Measurements from ENCODE around the gene BMS1. TPM values are rescaled to one million over a fixed set of nuclear protein-coding genes. Genes with fewer than 3 reads are reported as not detected.

The BMS1 gene
- total RNA-seq, 1 experiment from 2014 or later = 32.3 TPM

GRCh38 chr10:42878134-42878820 is 95.7 kb downstream of the BMS1 start:
- ChIA-PET CTCF (no interaction called here), POLR2A (no interaction called here)
- DNase-seq (ENCODE audit: low read depth, low spot score) (no peak), ATAC-seq (no peak)
- Histone ChIP-seq H3K27me3 (ENCODE audit: control insufficient read depth, insufficient read depth, low read length) (0 out of 2 replicates have a peak, but pooled peaks cover 2% of the 10 kb centered on the region), H3K36me3 (ENCODE audit: control insufficient read depth, insufficient read depth, low read length) (no peaks in the 10 kb centered on the region), H3K4me1 (ENCODE audit: control insufficient read depth, insufficient read depth, low read length) (peaks cover 8% of the 10 kb centered on the region), H3K9me3 (ENCODE audit: control insufficient read depth, insufficient read depth, low read depth, low read length) (no peaks in the 10 kb centered on the region; the same call in 1 of the 2 replicates), H3K27ac (ENCODE audit: low read length) (no peak overlapping the region), H3K4me3 (ENCODE audit: low read depth in 2 of 2, low read length in 2 of 2) (no peak overlapping the region)
- TF ChIP-seq TCF7L2 (IDR thresholded peaks at IDR 0.05; ENCODE audit: low read depth, low read length) = no peak
- no peak for TF ChIP-seq CTCF (IDR thresholded peaks at IDR 0.05)
- no peak for TF ChIP-seq REST (IDR thresholded peaks at IDR 0.05; ENCODE audit: insufficient read depth in 1 of 2, low read depth in 2 of 2, low read length in 1 of 2)
- no peak for TF ChIP-seq SIN3A (IDR thresholded peaks at IDR 0.05; ENCODE audit: borderline replicate concordance, insufficient read depth, low read depth, low read length)
- TF ChIP-seq POLR2AphosphoS5 (IDR thresholded peaks at IDR 0.05; ENCODE audit: low read depth, low read length) = no peak
- no TSS peak for BruUV-seq (replicated peaks)
- in situ Hi-C loops (cut with HindIII; ENCODE audit: low pct_unique_long_range_greater_than_20kb, low sequenced_read_pairs) (no loop called here), intact Hi-C loops (cut with micrococcal nuclease; ENCODE audit: unreplicated experiment) (no loop called here)

GRCh38 chr10:42878821-42879195 is 96.2 kb downstream of the BMS1 start:
- Histone ChIP-seq H3K4me3 (ENCODE audit: low read depth in 2 of 2, low read length in 2 of 2) (no peak overlapping the region), H3K9me3 (ENCODE audit: control insufficient read depth, insufficient read depth, low read depth, low read length) (no peaks in the 10 kb centered on the region; the same call in 1 of the 2 replicates), H3K27ac (ENCODE audit: low read length) (no peak overlapping the region), H3K4me1 (ENCODE audit: control insufficient read depth, insufficient read depth, low read length) (peaks cover 8% of the 10 kb centered on the region), H3K36me3 (ENCODE audit: control insufficient read depth, insufficient read depth, low read length) (no peaks in the 10 kb centered on the region), H3K27me3 (ENCODE audit: control insufficient read depth, insufficient read depth, low read length) (0 out of 2 replicates have a peak, but pooled peaks cover 2% of the 10 kb centered on the region)
- ChIA-PET CTCF (no interaction called here), POLR2A (no interaction called here)
- BruUV-seq (replicated peaks) = no TSS peak
- no peak for TF ChIP-seq SIN3A (IDR thresholded peaks at IDR 0.05; ENCODE audit: borderline replicate concordance, insufficient read depth, low read depth, low read length)
- no peak for TF ChIP-seq REST (IDR thresholded peaks at IDR 0.05; ENCODE audit: insufficient read depth in 1 of 2, low read depth in 2 of 2, low read length in 1 of 2)
- TF ChIP-seq CTCF (IDR thresholded peaks at IDR 0.05) = no peak
- ATAC-seq = no peak
- in situ Hi-C loops (cut with HindIII; ENCODE audit: low pct_unique_long_range_greater_than_20kb, low sequenced_read_pairs) (no loop called here), intact Hi-C loops (cut with micrococcal nuclease; ENCODE audit: unreplicated experiment) (no loop called here)
- DNase-seq (ENCODE audit: low read depth, low spot score) = no peak
